HepG2 (cell line): ENCODE results near the gene CHMP6. TPM values are rescaled to one million over a fixed set of nuclear protein-coding genes. Genes with fewer than 3 reads are reported as not detected.

Experiments used
- ADNP ChIP-seq: sonication (generic); formaldehyde crosslinking; IDR thresholded peaks from 2 replicates; pipeline ENCODE4 v1.4.0; 2020; ENCODE audit warnings: missing genetic modification reagents
- ATF6 ChIP-seq: sonication (generic); formaldehyde crosslinking; conservative IDR thresholded peaks from 2 replicates; pipeline ENCODE4 v1.4.0; 2020; ENCODE audit warnings: missing genetic modification reagents
- FLYWCH1 ChIP-seq: sonication (generic); formaldehyde crosslinking; IDR thresholded peaks from 2 replicates; pipeline ENCODE4 v1.8.1; 2023; ENCODE audit warnings: mild to moderate bottlenecking, missing genetic modification reagents
- FOXA3 ChIP-seq: IDR thresholded peaks from 2 replicates; pipeline ENCODE4 v1.6.1; 2016; ENCODE audit warnings: missing genetic modification reagents, missing compliant biosample characterization
- FOXJ3 ChIP-seq: sonication (generic); formaldehyde crosslinking; IDR thresholded peaks from 2 replicates; pipeline ENCODE4 v1.4.0; 2020; ENCODE audit warnings: missing genetic modification reagents, mild to moderate bottlenecking, borderline replicate concordance
- GATA4 ChIP-seq: sonication (generic); IDR thresholded peaks from 2 replicates; pipeline ENCODE4 v1.6.1; 2016; ENCODE audit warnings: antibody characterized with exemption, low read depth, borderline replicate concordance
- MAFF ChIP-seq: IDR thresholded peaks from 2 replicates; pipeline ENCODE4 v1.6.1; 2011; ENCODE audit warnings: low read depth, low read length, improper control_type of control experiment
- RXRA ChIP-seq: sonication (generic); formaldehyde crosslinking; IDR thresholded peaks from 2 replicates; pipeline ENCODE4 v1.5.1; 2020; ENCODE audit warnings: missing genetic modification reagents
- SKI ChIP-seq: fragments of 450-650 bp; IDR thresholded peaks from one replicate; pipeline ENCODE4 v1.6.1; 2018; ENCODE audit warnings: mild to moderate bottlenecking; ENCODE audit not compliant: partially characterized antibody
- SMYD3 ChIP-seq: sonication (generic); formaldehyde crosslinking; IDR thresholded peaks from 2 replicates; pipeline ENCODE4 v1.8.1; 2023; ENCODE audit warnings: mild to moderate bottlenecking, missing genetic modification reagents
- STAG1 ChIP-seq: sonication (generic); formaldehyde crosslinking; IDR thresholded peaks from 2 replicates; pipeline ENCODE4 v1.4.0; 2020; ENCODE audit warnings: missing genetic modification reagents
- ZBTB38 ChIP-seq: sonication (generic); formaldehyde crosslinking; IDR thresholded peaks from 2 replicates; pipeline ENCODE4 v1.5.1; 2020; ENCODE audit warnings: mild to moderate bottlenecking, missing genetic modification reagents
- ZNF225 ChIP-seq: sonication (generic); formaldehyde crosslinking; IDR thresholded peaks from 2 replicates; pipeline ENCODE4 v1.4.0; 2020; ENCODE audit warnings: mild to moderate bottlenecking, missing genetic modification reagents
- ZNF256 ChIP-seq: sonication (generic); formaldehyde crosslinking; conservative IDR thresholded peaks from 2 replicates; pipeline ENCODE4 v1.4.0; 2020; ENCODE audit warnings: missing genetic modification reagents
- ZNF468 ChIP-seq: sonication (generic); formaldehyde crosslinking; IDR thresholded peaks from 2 replicates; pipeline ENCODE4 v1.8.0; 2022; ENCODE audit warnings: mild to moderate bottlenecking, moderate library complexity, missing genetic modification reagents
- ZNF775 ChIP-seq: sonication (generic); formaldehyde crosslinking; IDR thresholded peaks from 2 replicates; pipeline ENCODE4 v1.4.0; 2020; ENCODE audit warnings: missing genetic modification reagents, mild to moderate bottlenecking, moderate library complexity, borderline replicate concordance
- polyA plus RNA-seq, 8 experiments: library from polyadenylated mRNA; depleted of rRNA in 3 of 8; stranded (reverse) in 7 of 8; unstranded in 1 of 8; fragments of >200 nt; fragmentation: Illumina TruSeq in 4 of 8; extraction: Trizol in 4 of 8; gene quantifications; 2 replicates each; pipeline versions ENCODE4 v1.2.1 to v1.2.3, GENCODE V29; 2011 to 2016; ENCODE audit warnings: low read depth in 4 of 8, missing spikeins in 1 of 8, mixed read lengths in 1 of 8; ENCODE audit not compliant: insufficient read depth in 1 of 8
- total RNA-seq, 5 experiments: library from RNA; depleted of rRNA; stranded (reverse); fragments of >200 nt; fragmentation: Illumina TruSeq; extraction: Trizol; gene quantifications; 2 replicates each; pipeline ENCODE4 v1.2.3, GENCODE V29; 2016; ENCODE audit warnings: low read depth in 1 of 5
- TF ChIP-seq, protein P1 (sequence below): sonication (generic); formaldehyde crosslinking; IDR thresholded peaks from 2 replicates; pipeline ENCODE4 v1.5.0; 2020; ENCODE audit warnings: missing genetic modification reagents, mild to moderate bottlenecking, borderline replicate concordance
- TF ChIP-seq, protein P2 (sequence below): sonication (generic); formaldehyde crosslinking; IDR thresholded peaks from 2 replicates; pipeline ENCODE4 v1.4.0; 2020; ENCODE audit warnings: low read depth, mild to moderate bottlenecking, missing genetic modification reagents
- TF ChIP-seq, protein P3 (sequence below): sonication (generic); formaldehyde crosslinking; IDR thresholded peaks from 2 replicates; pipeline ENCODE4 v1.5.0; 2020; ENCODE audit warnings: mild to moderate bottlenecking, missing genetic modification reagents, borderline replicate concordance
- TF ChIP-seq, protein P4 (sequence below): sonication (generic); formaldehyde crosslinking; IDR thresholded peaks from 2 replicates; pipeline ENCODE4 v1.9.0; 2021; ENCODE audit warnings: missing genetic modification reagents, borderline replicate concordance

Gene CHMP6
- total and polyA plus RNA-seq, 2 of the 13 experiments (the other 11 are each of a cell fraction or from before 2014, with no cell fraction given) = 11.1 to 24.2 TPM

GRCh38 chr17:81000631-81001357, 9.2 kb downstream of the CHMP6 start (continued):
- TF ChIP-seq SKI (no peak), FOXA3 (no peak), FOXJ3 (CRISPR knock-in tag) (no peak), ZNF256 (no peak), RXRA (CRISPR knock-in tag) (0 out of 2 replicates have a peak, but pooled peaks have one; percentile 11), ZNF468 (CRISPR knock-in tag) (no peak), ADNP (CRISPR knock-in tag) (no peak), STAG1 (CRISPR knock-in tag) (no peak), ATF6 (no peak), ZNF225 (CRISPR knock-in tag) (no peak), ZNF775 (CRISPR knock-in tag) (no peak), GATA4 (no peak), MAFF (no peak), FLYWCH1 (CRISPR knock-in tag) (no peak), SMYD3 (CRISPR knock-in tag) (no peak; the same call in 1 of the 2 replicates), ZBTB38 (peak; percentile 34; the same call in 1 of the 2 replicates)
- TF ChIP-seq, protein P1, sequence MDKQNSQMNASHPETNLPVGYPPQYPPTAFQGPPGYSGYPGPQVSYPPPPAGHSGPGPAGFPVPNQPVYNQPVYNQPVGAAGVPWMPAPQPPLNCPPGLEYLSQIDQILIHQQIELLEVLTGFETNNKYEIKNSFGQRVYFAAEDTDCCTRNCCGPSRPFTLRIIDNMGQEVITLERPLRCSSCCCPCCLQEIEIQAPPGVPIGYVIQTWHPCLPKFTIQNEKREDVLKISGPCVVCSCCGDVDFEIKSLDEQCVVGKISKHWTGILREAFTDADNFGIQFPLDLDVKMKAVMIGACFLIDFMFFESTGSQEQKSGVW (CRISPR knock-in tag) = no peak
- TF ChIP-seq, protein P2, sequence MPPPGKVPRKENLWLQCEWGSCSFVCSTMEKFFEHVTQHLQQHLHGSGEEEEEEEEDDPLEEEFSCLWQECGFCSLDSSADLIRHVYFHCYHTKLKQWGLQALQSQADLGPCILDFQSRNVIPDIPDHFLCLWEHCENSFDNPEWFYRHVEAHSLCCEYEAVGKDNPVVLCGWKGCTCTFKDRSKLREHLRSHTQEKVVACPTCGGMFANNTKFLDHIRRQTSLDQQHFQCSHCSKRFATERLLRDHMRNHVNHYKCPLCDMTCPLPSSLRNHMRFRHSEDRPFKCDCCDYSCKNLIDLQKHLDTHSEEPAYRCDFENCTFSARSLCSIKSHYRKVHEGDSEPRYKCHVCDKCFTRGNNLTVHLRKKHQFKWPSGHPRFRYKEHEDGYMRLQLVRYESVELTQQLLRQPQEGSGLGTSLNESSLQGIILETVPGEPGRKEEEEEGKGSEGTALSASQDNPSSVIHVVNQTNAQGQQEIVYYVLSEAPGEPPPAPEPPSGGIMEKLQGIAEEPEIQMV (CRISPR knock-in tag) = no peak
- TF ChIP-seq, protein P3, sequence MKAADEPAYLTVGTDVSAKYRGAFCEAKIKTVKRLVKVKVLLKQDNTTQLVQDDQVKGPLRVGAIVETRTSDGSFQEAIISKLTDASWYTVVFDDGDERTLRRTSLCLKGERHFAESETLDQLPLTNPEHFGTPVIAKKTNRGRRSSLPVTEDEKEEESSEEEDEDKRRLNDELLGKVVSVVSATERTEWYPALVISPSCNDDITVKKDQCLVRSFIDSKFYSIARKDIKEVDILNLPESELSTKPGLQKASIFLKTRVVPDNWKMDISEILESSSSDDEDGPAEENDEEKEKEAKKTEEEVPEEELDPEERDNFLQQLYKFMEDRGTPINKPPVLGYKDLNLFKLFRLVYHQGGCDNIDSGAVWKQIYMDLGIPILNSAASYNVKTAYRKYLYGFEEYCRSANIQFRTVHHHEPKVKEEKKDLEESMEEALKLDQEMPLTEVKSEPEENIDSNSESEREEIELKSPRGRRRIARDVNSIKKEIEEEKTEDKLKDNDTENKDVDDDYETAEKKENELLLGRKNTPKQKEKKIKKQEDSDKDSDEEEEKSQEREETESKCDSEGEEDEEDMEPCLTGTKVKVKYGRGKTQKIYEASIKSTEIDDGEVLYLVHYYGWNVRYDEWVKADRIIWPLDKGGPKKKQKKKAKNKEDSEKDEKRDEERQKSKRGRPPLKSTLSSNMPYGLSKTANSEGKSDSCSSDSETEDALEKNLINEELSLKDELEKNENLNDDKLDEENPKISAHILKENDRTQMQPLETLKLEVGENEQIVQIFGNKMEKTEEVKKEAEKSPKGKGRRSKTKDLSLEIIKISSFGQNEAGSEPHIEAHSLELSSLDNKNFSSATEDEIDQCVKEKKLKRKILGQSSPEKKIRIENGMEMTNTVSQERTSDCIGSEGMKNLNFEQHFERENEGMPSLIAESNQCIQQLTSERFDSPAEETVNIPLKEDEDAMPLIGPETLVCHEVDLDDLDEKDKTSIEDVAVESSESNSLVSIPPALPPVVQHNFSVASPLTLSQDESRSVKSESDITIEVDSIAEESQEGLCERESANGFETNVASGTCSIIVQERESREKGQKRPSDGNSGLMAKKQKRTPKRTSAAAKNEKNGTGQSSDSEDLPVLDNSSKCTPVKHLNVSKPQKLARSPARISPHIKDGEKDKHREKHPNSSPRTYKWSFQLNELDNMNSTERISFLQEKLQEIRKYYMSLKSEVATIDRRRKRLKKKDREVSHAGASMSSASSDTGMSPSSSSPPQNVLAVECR (CRISPR knock-in tag) = peak; percentile 58; the same call in 1 of the 2 replicates
- TF ChIP-seq, protein P4, sequence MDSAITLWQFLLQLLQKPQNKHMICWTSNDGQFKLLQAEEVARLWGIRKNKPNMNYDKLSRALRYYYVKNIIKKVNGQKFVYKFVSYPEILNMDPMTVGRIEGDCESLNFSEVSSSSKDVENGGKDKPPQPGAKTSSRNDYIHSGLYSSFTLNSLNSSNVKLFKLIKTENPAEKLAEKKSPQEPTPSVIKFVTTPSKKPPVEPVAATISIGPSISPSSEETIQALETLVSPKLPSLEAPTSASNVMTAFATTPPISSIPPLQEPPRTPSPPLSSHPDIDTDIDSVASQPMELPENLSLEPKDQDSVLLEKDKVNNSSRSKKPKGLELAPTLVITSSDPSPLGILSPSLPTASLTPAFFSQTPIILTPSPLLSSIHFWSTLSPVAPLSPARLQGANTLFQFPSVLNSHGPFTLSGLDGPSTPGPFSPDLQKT = no peak
